Breast epithelium (tissue), 4 donors: ENCODE results near the gene NKAP. TPM values are rescaled to one million over a fixed set of nuclear protein-coding genes. Genes with fewer than 3 reads are reported as not detected.

Experiments used
- DNase-seq, 2 donors: peaks; one replicate each; pipeline ENCODE4 v3.0.0-alpha.2; 2019; ENCODE audit warnings: low spot score in 2 of 2
- H3K27ac ChIP-seq, 2 donors: fragments of 200-600 bp; sonication (generic) in 1 of 2; one replicate each; pipeline ENCODE4 v1.5.1; 2016 to 2019; ENCODE audit warnings: mild to moderate bottlenecking in 1 of 2
- H3K27me3 ChIP-seq, 2 donors: fragments of 200-600 bp; sonication (generic) in 1 of 2; one replicate each; pipeline versions ENCODE4 v1.5.1 to v1.6.0; 2017 to 2019; ENCODE audit warnings: control low read depth in 1 of 2, mild to moderate bottlenecking in 1 of 2
- H3K36me3 ChIP-seq: fragments of 200-600 bp; one replicate; pipeline ENCODE4 v1.5.1; 2019
- H3K4me1 ChIP-seq, 2 donors: fragments of 200-600 bp; sonication (generic); one replicate each; pipeline ENCODE4 v1.5.1; 2016 to 2019; ENCODE audit warnings: control low read depth in 1 of 2
- H3K4me3 ChIP-seq, 3 donors: fragments of 200-600 bp; sonication (generic); 1 replicate in 2 of 3; 2 replicates in 1 of 3; pipeline ENCODE4 v1.5.1; 2016 to 2019; ENCODE audit warnings: mild to moderate bottlenecking in 3 of 3, moderate library complexity in 2 of 3
- H3K9me3 ChIP-seq, 2 donors: fragments of 200-600 bp; sonication (generic) in 1 of 2; one replicate each; pipeline ENCODE4 v1.5.1; 2016 to 2019; ENCODE audit warnings: control low read depth in 1 of 2
- CTCF ChIP-seq, 3 donors: fragments of 450-650 bp; IDR thresholded peaks; one replicate each; pipeline ENCODE4 v1.5.1; 2016 to 2017; ENCODE audit warnings: antibody characterized with exemption in 3 of 3, mild to moderate bottlenecking in 3 of 3, moderate library complexity in 3 of 3
- POLR2A ChIP-seq: fragments of 450-650 bp; IDR thresholded peaks from one replicate; pipeline ENCODE4 v1.6.1; 2016; ENCODE audit warnings: antibody characterized with exemption, mild to moderate bottlenecking, moderate library complexity
- POLR2AphosphoS5 ChIP-seq, 3 donors: sonication (generic); formaldehyde crosslinking; IDR thresholded peaks; one replicate each; pipeline ENCODE4 v1.6.1; 2017; ENCODE audit warnings: antibody characterized with exemption in 3 of 3
- intact Hi-C: fragments of 100-400 bp; cut with DNase I; formaldehyde crosslinking; loops from one replicate; pipeline ENCODE4 v1.15.1; 2023; ENCODE audit warnings: low total_unique reads
- total RNA-seq, 3 donors: library from RNA; depleted of rRNA; stranded (reverse); fragments of >200 nt; gene quantifications; one replicate each; pipeline ENCODE4 v1.1.0, GENCODE V29; 2016

Gene NKAP
- total RNA-seq, 3 donors from 2014 or later, result 6.4 to 7.3 (median 6.9) TPM

DNA sequence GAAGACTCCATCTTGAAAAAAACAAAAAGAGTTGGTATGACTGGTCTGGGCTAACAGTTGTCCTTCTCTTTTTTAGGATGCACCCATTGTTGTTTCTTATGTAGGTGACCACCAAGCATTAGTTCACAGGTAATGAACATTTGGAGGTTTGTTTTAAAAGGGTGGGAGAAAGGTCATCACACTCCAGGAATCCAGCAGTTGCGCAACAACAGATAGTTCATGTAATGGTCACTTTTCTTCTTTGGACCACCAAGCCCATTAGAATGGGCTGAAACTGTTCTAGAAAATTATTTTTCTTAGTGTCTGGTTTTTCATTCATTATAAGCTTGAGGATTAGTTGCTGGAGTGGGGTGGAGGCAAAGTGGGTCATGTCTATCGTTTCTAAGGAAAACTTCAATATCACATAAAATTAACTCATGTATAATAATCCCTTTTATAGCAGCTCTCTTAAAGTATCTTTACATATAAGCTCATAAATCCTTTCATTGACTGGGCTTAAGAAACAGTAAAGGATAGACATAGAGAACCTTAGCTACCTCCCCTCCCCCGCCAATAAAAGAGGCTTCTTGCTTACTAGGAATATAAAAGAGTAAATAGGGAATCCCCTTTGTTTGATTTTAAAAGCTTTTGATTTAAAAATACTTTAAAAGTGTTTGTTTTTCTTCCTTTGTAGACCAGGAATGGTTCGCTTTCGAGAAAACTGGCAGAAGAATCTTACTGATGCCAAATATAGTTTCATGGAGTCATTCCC lies 23.5 kb downstream of the NKAP start:
- Histone ChIP-seq H3K27ac (no peak overlapping the region), H3K36me3 (no peaks in the 10 kb centered on the region), H3K4me3 (no peak overlapping the region), H3K9me3 (no peaks in the 10 kb centered on the region), H3K27me3 (no peaks in the 10 kb centered on the region), H3K4me1 (no peaks in the 10 kb centered on the region)
- intact Hi-C loops, result no loop called here
- no peak for TF ChIP-seq POLR2AphosphoS5 (IDR thresholded peaks at IDR 0.05)
- DNase-seq, result no peak

DNA sequence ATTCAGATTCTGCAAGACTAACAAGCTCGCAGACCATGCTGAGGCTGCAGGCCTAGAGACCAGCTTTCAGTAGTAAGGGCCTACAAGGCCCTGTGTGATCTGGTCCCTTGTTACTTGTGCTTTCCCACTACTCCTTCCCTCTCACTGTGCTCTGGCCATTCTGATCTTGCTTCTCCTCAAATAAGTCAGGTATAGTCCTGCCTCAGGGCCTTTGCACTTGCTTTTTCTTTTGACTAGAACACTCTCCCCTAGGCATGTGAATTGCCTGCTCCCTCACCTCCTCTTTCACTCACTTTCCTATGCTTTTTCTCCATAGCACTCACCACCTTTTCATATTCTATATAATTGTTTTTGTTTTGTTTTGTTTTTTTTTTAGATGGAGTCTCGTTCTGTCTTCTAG lies 25.7 kb downstream of the NKAP start:
- no peak overlapping the region for H3K4me3 ChIP-seq
- intact Hi-C loops, result no loop called here
- no peaks in the 10 kb centered on the region for H3K4me1 ChIP-seq
- no peak overlapping the region for H3K27ac ChIP-seq
- no peak for DNase-seq
- H3K9me3 ChIP-seq, result no peaks in the 10 kb centered on the region
- TF ChIP-seq CTCF (IDR thresholded peaks at IDR 0.05) (no peak), POLR2A (no peak), POLR2AphosphoS5 (IDR thresholded peaks at IDR 0.05) (no peak)
- H3K27me3 ChIP-seq, result peaks cover 0 to 3% of the 10 kb centered on the region in 2 donors
- no peaks in the 10 kb centered on the region for H3K36me3 ChIP-seq

GRCh38 chrX:119916310-119916709 lies 27.2 kb downstream of the NKAP start:
- DNase-seq, result no peak
- intact Hi-C loops, result no loop called here
- H3K27me3 ChIP-seq, result peaks cover 0 to 3% of the 10 kb centered on the region in 2 donors
- no peaks in the 10 kb centered on the region for H3K9me3 ChIP-seq
- H3K36me3 ChIP-seq, result no peaks in the 10 kb centered on the region
- TF ChIP-seq CTCF (IDR thresholded peaks at IDR 0.05) (no peak), POLR2A (no peak), POLR2AphosphoS5 (IDR thresholded peaks at IDR 0.05) (no peak)
- no peak overlapping the region for H3K27ac ChIP-seq
- no peak overlapping the region for H3K4me3 ChIP-seq
- H3K4me1 ChIP-seq, result no peaks in the 10 kb centered on the region

DNA sequence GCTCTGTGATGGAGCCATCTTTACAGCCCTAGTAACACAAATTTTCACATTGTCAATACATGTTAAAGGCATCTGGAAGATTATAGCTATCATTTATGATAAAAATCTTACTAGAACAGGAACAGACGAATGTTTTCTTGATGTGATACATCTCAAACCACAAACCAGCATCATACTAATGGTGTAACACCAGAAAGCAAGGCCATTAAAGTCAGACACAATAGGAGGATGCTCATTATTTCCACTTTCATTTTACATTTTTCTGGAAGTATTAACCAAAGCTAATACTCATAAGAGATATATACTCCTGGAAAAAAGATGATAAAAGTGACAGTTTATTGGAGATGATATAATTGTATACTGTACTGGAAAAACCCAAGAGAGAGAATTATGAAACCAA lies 42.6 kb downstream of the NKAP start:
- H3K36me3 ChIP-seq, result no peaks in the 10 kb centered on the region
- H3K9me3 ChIP-seq, result no peaks in the 10 kb centered on the region
- H3K27me3 ChIP-seq, result peaks cover 0 to 4% of the 10 kb centered on the region in 2 donors
- H3K27ac ChIP-seq, result no peak overlapping the region
- no peak for TF ChIP-seq CTCF (IDR thresholded peaks at IDR 0.05)
- no peaks in the 10 kb centered on the region for H3K4me1 ChIP-seq
- no peak for DNase-seq
- H3K4me3 ChIP-seq, result no peak overlapping the region
- intact Hi-C loops, result no loop called here

GRCh38 chrX:119899125-119899524 lies 44.4 kb downstream of the NKAP start:
- intact Hi-C loops, result no loop called here
- TF ChIP-seq CTCF (IDR thresholded peaks at IDR 0.05) (no peak), POLR2A (no peak), POLR2AphosphoS5 (IDR thresholded peaks at IDR 0.05) (no peak)
- H3K4me3 ChIP-seq, result no peak overlapping the region
- H3K4me1 ChIP-seq, result no peaks in the 10 kb centered on the region
- H3K27me3 ChIP-seq, result peaks cover 0 to 7% of the 10 kb centered on the region in 2 donors
- no peaks in the 10 kb centered on the region for H3K36me3 ChIP-seq
- no peak for DNase-seq
- H3K27ac ChIP-seq, result no peak overlapping the region
- H3K9me3 ChIP-seq, result no peaks in the 10 kb centered on the region
